ENCODE data around the gene STK40. TPM values are rescaled to one million over a fixed set of nuclear protein-coding genes. Genes with fewer than 3 reads are reported as not detected.

The STK40 gene, protein sequence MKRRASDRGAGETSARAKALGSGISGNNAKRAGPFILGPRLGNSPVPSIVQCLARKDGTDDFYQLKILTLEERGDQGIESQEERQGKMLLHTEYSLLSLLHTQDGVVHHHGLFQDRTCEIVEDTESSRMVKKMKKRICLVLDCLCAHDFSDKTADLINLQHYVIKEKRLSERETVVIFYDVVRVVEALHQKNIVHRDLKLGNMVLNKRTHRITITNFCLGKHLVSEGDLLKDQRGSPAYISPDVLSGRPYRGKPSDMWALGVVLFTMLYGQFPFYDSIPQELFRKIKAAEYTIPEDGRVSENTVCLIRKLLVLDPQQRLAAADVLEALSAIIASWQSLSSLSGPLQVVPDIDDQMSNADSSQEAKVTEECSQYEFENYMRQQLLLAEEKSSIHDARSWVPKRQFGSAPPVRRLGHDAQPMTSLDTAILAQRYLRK
- 10 to 100 TPM in 11 of 12 donors, not detected in 1; 19.5 to 28.2 (median 22.1) TPM for polyA plus RNA-seq (ENCODE audit: insufficient read length in 12 of 12)
- long read RNA-seq, donor 1, partial matches to known transcripts, result 0 of 3 reads
- long read RNA-seq, donor 1, other reads (novel, unspliced or antisense), result 0 of 3 reads
- long read RNA-seq, donor 2, transcript STK40-204 (11 exons, 3,621 nt), result major isoform, 5 of 5 reads
- long read RNA-seq, donor 2, partial matches to known transcripts, result 0 of 5 reads
- long read RNA-seq, donor 2, other reads (novel, unspliced or antisense), result 0 of 5 reads
- long read RNA-seq, donor 3, partial matches to known transcripts, result 0 of 2 reads
- long read RNA-seq, donor 3, other reads (novel, unspliced or antisense), result 0 of 2 reads
- long read RNA-seq, donor 4, partial matches to known transcripts, result 0 of 1 reads
- long read RNA-seq, donor 4, other reads (novel, unspliced or antisense), result 0 of 1 reads
- long read RNA-seq, donor 5, transcript STK40-204 (11 exons, 3,621 nt), result major isoform, 5 of 5 reads
- long read RNA-seq, donor 5, partial matches to known transcripts, result 0 of 5 reads
- long read RNA-seq, donor 5, other reads (novel, unspliced or antisense), result 0 of 5 reads
- long read RNA-seq, donor 6, partial matches to known transcripts, result 0 of 1 reads
- long read RNA-seq, donor 6, other reads (novel, unspliced or antisense), result 0 of 1 reads
- long read RNA-seq, donor 7, partial matches to known transcripts, result 0 of 1 reads
- long read RNA-seq, donor 7, other reads (novel, unspliced or antisense), result 0 of 1 reads
- long read RNA-seq, donor 8, transcript STK40-204 (11 exons, 3,621 nt), result major isoform, 6 of 6 reads
- long read RNA-seq, donor 8, partial matches to known transcripts, result 0 of 6 reads
- long read RNA-seq, donor 8, other reads (novel, unspliced or antisense), result 0 of 6 reads
- long read RNA-seq, donor 9, partial matches to known transcripts, result 0 of 4 reads
- long read RNA-seq, donor 9, other reads (novel, unspliced or antisense), result 0 of 4 reads
- long read RNA-seq, donor 10, transcript STK40-204 (11 exons, 3,621 nt), result major isoform, 5 of 5 reads
- long read RNA-seq, donor 10, partial matches to known transcripts, result 0 of 5 reads
- long read RNA-seq, donor 10, other reads (novel, unspliced or antisense), result 0 of 5 reads
- long read RNA-seq, donor 11, transcript STK40-204 (11 exons, 3,621 nt), result major isoform, 6 of 7 reads
- long read RNA-seq, donor 11, partial matches to known transcripts, result 0 of 7 reads
- long read RNA-seq, donor 11, other reads (novel, unspliced or antisense), result 0 of 7 reads

DNA sequence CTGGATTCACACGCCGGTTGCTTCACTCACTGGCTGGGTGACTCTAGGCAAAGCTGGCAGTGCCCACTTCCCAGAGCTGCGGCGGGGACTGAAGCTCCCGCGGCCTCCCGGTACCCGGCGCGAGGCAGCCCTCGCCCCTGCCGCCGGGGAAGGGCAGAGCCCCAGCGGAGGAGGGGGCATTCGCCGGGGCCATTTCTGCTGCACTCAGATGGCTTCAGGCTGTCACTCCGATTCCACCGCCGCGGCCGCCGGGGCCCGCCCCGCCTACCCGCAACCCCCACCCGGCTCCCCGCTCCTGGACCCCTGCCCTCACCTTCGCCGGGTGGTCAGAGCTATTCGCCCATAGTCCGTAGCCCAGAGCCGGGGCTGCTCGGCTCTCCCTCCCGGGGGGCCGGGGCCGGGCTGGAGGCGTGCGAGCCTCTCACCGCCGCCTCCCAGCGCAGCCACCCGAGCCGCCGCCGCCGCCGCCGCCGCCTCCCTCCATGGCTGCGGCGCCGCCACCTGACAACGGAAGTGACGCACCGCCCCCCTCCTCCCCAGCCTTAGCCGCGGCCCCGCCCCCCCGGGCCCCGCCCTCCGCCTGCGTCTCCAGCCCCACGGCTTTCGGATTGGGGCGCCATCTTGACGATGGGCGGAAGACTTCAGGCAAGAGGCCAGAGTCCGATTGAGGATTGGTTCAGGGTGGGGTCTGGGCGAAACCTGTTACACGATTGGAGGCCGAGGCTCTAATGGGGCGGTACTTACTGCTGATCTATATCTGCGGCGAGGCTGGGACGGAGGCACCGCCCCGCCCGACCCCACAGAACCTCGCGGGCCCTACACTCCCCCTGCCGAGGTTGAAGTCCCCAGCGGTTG lies at the start of gene STK40:
STK40 (minus strand) TSS at position 515 of the 855 bp plus-strand sequence. CDS start 24,592 bp downstream, outside the sequence.
- peak; percentile 99 for DNase-seq

DNA sequence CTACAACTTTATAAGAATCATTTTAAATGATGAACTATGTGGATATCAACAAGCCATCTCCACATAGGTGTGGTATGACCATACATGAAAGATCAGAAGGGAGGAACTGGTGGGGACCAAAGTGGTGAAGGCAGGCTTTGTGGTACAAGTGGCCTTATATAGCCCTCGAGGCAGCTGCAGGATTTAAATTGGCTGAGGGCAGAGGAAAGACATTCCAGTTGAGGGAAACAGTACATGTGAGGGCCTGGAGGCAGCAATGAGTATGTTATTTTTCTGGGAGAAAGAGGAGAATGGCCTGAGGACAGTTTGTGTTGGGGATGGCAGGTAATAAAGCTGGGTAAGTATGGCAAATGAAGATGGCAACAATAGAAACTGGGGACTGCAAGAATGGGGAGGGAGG lies 47.4 kb upstream of the STK40 start:
- no peak for DNase-seq

DNA sequence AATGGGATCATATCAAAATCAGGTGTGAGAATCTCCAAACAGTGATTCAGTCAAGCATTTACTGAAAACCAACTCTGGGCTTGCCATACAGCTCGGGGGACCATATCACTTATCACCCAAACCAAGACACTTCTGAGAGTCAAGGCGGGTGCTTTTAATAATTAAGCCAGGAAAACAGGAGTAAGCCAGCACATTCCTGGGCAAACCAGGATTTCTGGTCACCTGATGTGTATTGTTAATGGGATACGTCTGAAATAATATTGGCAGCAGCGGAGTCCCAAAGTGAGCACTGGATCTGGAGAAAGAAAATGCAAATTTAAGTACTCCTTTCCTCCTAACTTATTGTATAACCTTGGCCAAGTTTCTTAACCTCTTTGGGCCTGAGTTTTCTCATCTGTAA lies 46.9 kb upstream of the STK40 start:
- DNase-seq, result no peak

DNA sequence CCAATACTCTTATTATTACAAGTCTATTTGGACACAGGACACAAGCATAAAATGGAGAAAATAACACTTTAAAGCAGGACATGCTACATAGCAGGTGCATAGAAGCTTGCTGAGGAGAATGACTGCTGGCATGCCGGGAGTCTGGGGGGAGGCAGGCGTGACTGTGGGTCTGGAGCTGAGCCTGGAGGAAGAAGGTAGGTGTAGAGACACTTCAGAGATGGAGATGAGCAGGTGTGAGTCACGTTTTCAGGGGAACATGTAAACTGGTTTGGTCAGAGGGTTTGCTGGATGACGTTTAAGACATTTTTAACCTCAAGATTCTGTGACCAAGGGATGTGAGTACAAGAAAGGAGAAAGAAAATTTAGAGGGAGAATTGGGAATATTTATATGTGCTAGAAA lies 40.1 kb upstream of the STK40 start:
- no peak for DNase-seq

DNA sequence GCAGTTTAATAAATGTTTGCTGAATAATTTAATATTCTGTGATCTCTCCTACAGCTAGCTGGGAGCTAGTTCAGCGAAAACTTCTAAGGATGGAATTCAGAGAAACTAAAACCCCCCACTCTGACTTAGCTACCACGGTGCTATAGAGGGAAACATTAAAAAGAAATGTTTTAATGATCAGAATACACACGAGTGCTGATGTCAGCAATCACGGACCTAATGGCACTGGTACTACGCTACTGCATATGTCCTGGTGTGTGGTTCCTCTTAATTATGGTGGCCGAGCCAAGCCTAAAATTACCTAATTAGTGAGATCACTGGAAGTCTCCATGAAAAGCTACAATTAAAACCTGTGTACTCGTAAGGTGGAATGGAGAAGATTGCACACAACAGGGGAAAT lies 35.9 kb upstream of the STK40 start:
- no peak for DNase-seq

DNA sequence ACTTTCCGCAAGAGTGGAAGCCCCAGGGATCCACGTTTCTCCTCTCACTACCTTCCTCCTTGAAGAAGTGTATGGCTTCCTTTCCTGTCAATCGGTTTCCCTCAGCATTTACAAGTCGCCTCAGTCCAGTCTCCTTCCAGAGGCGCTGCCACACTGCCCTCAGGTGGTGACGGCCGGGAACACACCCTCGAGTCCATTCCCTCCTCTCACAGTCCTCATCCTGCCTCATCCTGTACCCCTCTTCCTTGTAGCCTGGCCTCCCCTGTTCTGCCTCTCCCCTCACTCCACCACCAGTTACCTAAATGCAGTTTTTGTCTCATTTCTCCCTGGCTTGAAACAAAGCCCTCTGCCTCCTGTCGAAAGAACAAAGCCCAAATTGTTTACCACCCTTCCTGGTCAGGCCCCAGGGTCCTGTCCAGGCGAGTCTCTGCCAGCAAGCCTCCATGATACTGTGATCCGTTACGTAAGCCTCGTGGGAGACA lies 35.2 kb upstream of the STK40 start:
- DNase-seq, result peak; percentile 88

DNA sequence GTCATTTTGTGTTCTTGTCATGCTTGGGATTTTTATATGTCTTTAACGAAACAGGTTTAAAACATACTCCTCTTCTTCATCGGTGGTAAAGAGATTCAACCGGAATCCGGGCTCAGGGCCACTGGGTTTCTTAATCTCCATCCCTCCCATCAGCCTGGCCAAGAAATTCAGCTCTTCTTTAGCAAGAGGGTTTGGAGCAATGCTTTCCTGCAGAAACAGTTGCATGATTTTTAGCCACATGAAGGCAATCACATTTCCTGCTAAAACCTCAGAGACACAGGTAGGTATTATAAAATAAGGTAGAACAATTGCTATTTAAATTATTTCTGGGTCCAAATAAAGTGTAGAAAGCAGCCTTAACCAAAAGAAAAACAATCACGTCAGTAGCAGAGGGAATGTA lies 34.7 kb upstream of the STK40 start:
- DNase-seq, result no peak

DNA sequence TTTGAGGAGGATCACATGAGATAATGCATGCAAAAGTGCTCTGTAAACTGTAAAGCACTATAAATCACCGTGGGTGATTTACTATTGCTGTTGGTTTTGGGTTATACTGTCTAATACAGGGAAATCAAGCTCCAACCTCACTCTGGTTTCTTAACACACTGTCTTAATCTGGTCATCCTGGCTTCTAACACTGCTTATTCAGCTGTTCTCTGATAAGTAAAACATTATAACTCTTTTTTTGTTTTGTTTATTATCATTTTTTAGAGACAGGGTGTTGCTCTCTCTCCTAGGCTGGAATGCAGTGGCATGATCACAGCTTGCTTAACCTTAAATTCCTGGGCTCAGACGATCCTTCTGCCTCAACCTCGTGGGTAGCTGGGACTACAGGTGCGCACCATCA lies 33.8 kb upstream of the STK40 start:
- no peak for DNase-seq

DNA sequence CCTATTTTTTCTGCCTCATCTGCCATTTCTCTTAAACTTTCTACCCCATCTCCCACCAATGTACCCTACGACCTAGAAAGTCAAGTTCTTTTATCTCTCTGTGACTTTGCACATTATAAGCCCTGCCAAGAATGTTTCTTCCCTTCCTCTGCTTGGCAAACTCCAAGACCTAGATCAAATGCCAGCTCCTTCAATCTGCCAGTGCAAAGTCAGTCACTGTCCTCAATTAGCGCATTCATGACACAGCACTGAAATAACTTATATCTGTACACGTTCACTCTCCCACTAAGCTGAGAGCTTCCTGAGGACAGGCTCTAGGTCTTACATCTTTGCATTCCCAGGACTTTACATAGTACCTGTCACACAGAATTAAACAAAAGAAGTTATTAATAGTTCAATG lies 33.4 kb upstream of the STK40 start:
- no peak for DNase-seq

DNA sequence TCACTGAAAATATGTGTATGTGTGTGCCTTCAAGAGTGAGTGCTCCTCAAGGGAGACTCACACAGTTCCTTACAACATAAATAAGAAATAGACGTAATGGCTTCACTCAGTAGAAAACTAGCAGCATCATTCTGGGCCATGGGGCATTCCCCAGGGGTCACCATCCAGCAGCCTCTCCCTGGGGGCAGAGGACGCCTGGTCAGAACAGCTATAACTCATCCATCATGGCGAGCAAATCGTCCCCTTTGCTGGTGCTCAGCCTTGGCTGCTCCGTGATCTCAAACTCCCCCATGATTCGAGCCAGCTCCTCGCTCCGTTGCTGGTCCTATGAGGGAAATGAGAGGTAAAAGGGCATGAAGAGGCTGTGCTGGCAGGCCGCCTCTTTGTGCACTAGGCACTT lies 32.2 kb upstream of the STK40 start:
- DNase-seq, result no peak

DNA sequence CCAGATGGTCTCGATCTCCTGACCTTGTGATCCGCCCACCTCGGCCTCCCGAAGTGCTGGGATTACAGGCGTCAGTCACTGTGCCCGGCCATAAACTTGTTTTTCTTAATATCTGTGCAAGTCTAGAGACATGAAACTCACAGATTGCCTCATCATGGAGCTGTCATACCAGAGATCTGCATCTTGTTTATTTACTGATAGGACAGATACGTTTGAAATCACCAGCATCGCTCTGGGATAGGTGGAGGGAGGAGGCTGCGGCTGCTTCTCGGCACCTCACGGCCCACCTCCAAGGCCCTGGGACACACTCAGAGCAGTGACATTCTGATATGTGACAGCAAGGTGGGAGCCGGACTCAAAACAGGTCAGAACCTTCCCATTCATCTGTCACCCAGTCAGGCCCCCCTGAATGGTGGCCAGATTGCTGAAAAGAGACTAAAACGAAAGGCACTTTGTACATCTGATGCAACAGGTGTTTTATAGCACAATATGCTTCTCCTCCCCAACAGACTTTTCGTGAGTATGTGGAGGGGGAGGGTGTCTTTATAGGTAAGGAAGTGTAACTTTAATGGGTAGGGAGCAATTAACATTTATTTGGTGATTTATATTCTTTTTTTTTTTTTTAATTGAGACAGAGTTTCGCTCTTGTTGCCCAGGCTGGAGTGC lies 30.1 kb upstream of the STK40 start:
- no peak for DNase-seq

DNA sequence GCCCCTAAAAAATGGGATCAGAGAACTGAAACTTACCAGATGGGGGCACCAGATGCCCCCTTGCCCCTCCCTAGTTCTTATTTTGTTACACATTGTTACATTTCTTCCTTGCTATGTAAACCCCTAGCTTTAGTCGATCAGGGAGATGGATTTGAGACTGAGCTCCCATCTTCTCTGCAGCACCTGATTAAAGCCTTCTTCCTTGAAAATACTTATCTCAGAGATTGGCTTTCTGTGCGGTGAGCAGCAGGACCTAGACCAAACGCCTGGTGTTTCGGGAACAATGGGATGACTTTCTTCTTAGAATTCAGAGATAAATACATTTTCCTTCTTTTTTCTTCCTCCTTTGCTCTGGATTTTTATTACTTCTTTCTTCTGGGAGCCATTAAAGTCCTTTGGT lies 28.7 kb upstream of the STK40 start:
- DNase-seq, result no peak

DNA sequence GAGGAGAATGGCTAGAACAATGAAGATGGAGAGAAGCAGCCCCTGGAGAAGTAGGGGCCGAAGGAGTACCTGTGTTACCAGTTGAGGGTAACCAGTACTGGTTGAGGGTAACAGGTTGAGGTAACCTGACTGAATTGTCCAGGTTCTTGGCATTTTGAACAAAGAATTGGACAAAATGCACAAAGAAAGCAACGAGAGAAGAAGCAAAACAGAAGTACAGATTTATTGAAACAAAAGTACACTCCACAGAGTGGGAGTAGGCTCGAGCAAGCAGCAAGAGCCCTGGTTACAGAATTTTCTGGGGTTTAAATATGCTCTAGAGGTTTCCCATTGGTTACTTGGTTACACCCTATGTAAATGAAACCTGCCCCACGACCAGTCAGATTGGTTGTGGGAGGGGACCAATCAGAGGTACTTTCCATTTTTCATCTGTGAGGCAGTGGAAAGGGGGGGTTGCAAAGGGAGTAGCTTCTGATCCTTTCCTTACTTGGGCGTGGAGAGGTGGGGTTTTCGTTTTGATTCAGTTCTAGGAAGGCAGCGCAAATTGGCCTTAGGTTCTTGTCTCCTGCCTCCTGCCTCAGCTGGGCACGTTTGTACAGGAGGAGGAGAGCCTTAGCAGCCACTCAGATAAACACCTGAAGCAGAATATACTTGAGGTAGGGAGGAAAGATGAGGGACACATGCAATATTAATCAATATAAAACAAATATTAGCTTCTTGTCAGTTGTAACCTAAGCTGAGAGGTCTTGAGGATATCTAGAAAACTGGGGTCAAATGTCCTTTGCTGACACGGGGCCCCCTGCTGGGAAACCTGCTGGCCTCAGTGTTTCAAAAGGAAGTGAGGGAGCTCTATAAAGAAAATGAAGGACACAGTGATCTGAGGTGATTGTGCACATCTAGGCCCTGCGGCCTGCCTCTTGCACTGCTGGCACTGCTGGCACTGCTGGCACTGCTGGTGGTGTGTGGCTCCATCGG lies 26.2 kb upstream of the STK40 start:
- no peak for DNase-seq

DNA sequence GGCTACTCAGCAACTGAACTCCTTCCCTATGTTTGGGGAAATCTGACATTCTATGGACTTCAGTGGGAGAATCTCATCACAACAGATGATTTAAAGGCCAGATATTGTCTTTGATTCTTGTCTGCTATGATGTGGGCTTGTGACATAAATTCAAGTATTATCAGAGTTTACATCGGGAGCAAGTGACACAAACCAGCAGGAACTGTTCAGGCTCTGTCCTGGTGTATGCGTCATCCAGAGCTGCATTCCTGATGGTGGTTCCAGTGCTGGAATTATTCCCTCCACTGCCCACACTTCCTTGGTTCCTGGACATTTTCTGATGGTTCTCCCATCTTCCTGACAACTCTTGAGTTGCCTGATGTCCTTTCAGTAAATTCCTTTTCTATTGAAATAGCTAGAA lies 22.8 kb upstream of the STK40 start:
- DNase-seq, result no peak

DNA sequence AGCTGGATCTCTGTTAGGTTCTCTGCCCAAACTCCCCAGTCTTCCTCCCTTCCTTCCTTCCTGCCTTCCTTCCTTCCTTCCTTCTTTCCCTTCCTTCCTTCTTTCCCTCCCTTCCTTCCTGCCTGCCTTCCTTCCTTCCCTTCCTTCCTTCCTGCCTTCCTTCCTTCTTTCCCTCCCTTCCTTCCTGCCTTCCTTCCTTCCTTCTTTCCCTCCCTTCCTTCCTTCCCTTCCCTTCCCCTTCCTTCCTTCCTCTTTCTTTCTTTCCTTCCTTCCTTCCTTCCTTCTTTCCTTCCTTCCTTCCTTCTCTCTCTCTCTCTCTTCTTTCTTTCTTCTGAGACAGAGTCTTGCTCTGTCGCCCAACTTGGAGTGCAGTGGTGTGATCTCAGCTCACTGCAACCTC lies 20.7 kb upstream of the STK40 start:
- DNase-seq, result no peak

DNA sequence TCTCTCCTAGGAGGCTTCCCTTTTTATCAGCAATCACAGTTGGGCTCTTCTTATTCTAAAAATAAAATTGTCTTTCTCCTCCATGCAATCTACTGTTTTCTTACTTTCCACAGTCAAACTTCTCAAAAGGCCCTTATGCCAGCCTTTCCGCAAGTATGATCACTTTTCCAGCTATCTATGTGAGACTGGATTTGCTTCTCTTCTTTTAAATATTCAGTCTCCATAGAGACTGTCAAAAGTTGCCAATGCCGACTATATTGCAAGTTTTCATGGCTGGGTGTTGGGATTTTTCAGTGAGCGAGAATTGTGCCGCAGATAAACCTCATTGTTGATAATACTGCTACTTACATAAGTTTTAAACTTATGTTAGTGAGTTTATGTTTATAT lies 16.8 kb upstream of the STK40 start:
- peak; percentile 20 for DNase-seq

DNA sequence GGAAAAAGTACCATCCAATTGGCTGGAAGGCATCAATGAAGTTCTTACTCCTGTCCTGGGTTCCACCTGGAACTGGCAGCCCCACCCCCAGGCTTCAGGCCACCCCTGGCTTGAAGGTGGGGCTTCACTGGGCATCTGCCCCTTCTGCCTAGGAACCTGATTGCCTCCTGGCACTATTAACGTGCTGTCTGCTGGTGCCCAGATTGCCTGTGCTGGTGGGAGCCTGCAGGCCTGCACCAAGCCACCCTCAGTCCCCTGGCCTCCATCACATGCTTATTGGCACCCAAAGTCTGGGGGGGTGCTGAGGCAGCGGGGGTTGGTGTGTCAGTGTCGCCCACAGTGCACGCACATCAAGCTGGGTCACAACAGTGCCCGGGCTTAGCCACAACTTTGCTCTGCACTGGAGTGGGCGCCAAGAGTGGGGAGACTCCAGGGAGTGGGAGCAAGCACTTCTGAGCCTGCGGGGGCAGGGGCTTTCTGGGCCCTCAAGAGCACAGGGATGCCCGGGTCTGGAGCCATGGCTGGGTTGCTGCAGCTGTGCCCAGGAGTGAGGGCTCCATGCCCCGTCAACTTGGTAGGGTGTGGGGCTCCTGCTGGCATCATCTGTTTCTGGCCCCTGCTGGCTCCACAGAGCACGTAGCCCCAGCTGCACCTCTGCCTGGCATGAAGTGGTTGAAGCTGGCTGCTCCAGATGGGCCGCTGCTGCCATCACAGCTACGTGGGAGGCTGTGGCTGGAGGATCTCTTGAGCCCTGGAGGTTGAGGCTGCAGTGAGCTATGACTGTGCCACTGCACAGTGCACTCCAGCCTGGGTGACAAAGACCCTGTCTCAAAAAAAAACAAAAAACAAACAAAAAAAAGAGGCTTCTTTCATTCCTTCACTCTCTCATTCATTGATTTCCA lies 16.1 kb upstream of the STK40 start:
- DNase-seq, result no peak

All from muscle of arm (tissue), 14 donors.